H1 (cell line): Measurements from ENCODE around the gene NOL12.

Experiments used
- CTCF ChIP-seq, 3 experiments: IDR thresholded peaks; 1 replicate in 2 of 3; 2 replicates in 1 of 3; pipeline versions ENCODE4 v1.5.1 to v1.6.1; 2011; ENCODE audit warnings: low read length in 3 of 3, mild to moderate bottlenecking in 3 of 3, inconsistent platforms in 2 of 3, low read depth in 1 of 3, moderate library complexity in 1 of 3; ENCODE audit not compliant: insufficient read depth in 1 of 3; ENCODE audit errors: control extremely low read depth in 1 of 3
- POLR2A ChIP-seq, 2 experiments: IDR thresholded peaks; 1 replicate in 1 of 2; 2 replicates in 1 of 2; pipeline ENCODE4 v1.6.1; 2011; ENCODE audit warnings: low read depth in 2 of 2, low read length in 2 of 2, mild to moderate bottlenecking in 2 of 2; ENCODE audit errors: control extremely low read depth in 1 of 2
- SP1 ChIP-seq: IDR thresholded peaks from 2 replicates; pipeline ENCODE4 v1.6.1; 2011; ENCODE audit warnings: low read depth, low read length
- TAF1 ChIP-seq: IDR thresholded peaks from 2 replicates; pipeline ENCODE4 v1.6.1; 2011; ENCODE audit warnings: mild to moderate bottlenecking, low read depth, low read length

- TF ChIP-seq POLR2A (IDR thresholded peaks at IDR 0.05; ENCODE audit: control extremely low read depth in 1 of 2, low read depth in 2 of 2, low read length in 2 of 2) (no peak), CTCF (IDR thresholded peaks at IDR 0.05; ENCODE audit: control extremely low read depth in 1 of 3, insufficient read depth in 1 of 3, low read depth in 1 of 3, low read length in 3 of 3) (no peak), SP1 (no peak), TAF1 (no peak)
Measured at GRCh38 chr22:37678372-37678771, 7.8 kb upstream of the NOL12 start.
